Suprapubic skin (tissue), 4 donors: Measurements from ENCODE around the gene TULP4. TPM values are rescaled to one million over a fixed set of nuclear protein-coding genes. Genes with fewer than 3 reads are reported as not detected.
"Not testable (repeated sequence)": the region's sequence is repeated elsewhere in the genome, so short reads cannot be mapped to it uniquely, and the experiment has no call there.

Source experiments
- DNase-seq, 2 donors: peaks; one replicate each; pipeline ENCODE4 v3.0.0-alpha.2; 2019; ENCODE audit warnings: low spot score in 2 of 2
- H3K27ac ChIP-seq: fragments of 200-600 bp; sonication (generic); one replicate; pipeline ENCODE4 v1.5.1; 2019
- H3K27me3 ChIP-seq: fragments of 200-600 bp; sonication (generic); one replicate; pipeline ENCODE4 v1.5.1; 2019
- H3K36me3 ChIP-seq: fragments of 200-600 bp; sonication (generic); one replicate; pipeline ENCODE4 v1.5.1; 2019
- H3K4me1 ChIP-seq: fragments of 200-600 bp; sonication (generic); one replicate; pipeline ENCODE4 v1.5.1; 2019
- H3K4me3 ChIP-seq: fragments of 200-600 bp; sonication (generic); one replicate; pipeline ENCODE4 v1.5.1; 2019; ENCODE audit warnings: mild to moderate bottlenecking
- H3K9me3 ChIP-seq: fragments of 200-600 bp; sonication (generic); one replicate; pipeline ENCODE4 v1.5.1; 2019
- CTCF ChIP-seq, 2 donors: fragments of 200-600 bp in 1 of 2; fragments of 450-650 bp in 1 of 2; sonication (generic) in 1 of 2; IDR thresholded peaks; one replicate each; pipeline ENCODE4 v1.5.1; 2016 to 2019; ENCODE audit warnings: antibody characterized with exemption in 2 of 2, mild to moderate bottlenecking in 1 of 2, moderate library complexity in 1 of 2
- EP300 ChIP-seq: sonication (generic); formaldehyde crosslinking; IDR thresholded peaks from one replicate; pipeline ENCODE4 v1.6.1; 2017; ENCODE audit warnings: antibody characterized with exemption
- POLR2A ChIP-seq, 2 donors: fragments of 450-650 bp; IDR thresholded peaks; one replicate each; pipeline ENCODE4 v1.6.1; 2017; ENCODE audit warnings: antibody characterized with exemption in 2 of 2, mild to moderate bottlenecking in 2 of 2, moderate library complexity in 2 of 2
- POLR2AphosphoS5 ChIP-seq, 3 donors: sonication (generic); formaldehyde crosslinking; IDR thresholded peaks; one replicate each; pipeline ENCODE4 v1.6.1; 2017; ENCODE audit warnings: antibody characterized with exemption in 3 of 3
- WGBS: methylation state at CpG from one replicate; pipeline ENCODE4 v1.1.5; 2018; 5-methylcytosine and 5-hydroxymethylcytosine counted together
- total RNA-seq, 4 donors: library from RNA; depleted of rRNA; stranded (reverse); fragments of >200 nt; gene quantifications; one replicate each; pipeline ENCODE4 v1.1.0, GENCODE V29; 2016

TULP4 gene
- total RNA-seq, 4 donors from 2014 or later: 123 to 156 (median 132) TPM

- Histone ChIP-seq H3K27me3 (no peaks in the 10 kb centered on the region), H3K9me3 (no peaks in the 10 kb centered on the region), H3K27ac (no peak overlapping the region), H3K36me3 (no peaks in the 10 kb centered on the region), H3K4me1 (no peaks in the 10 kb centered on the region), H3K4me3 (no peak overlapping the region)
- TF ChIP-seq POLR2A (IDR thresholded peaks at IDR 0.05) (no peak), EP300 (no peak), CTCF (IDR thresholded peaks at IDR 0.05) (no peak), POLR2AphosphoS5 (IDR thresholded peaks at IDR 0.05) (no peak)
- WGBS: 68% methylated on average over 5 of the region's 5 CpGs
- no peak for DNase-seq
Observed at GRCh38 chr6:158396136-158396535, 83.9 kb downstream of the TULP4 start.

GRCh38 chr6:158397578-158397977, 85.3 kb downstream of the TULP4 start:
- no peak overlapping the region for H3K4me3 ChIP-seq
- TF ChIP-seq CTCF (IDR thresholded peaks at IDR 0.05): no peak
- no peak for TF ChIP-seq POLR2A (IDR thresholded peaks at IDR 0.05)
- no peak for TF ChIP-seq EP300
- no peak for TF ChIP-seq POLR2AphosphoS5 (IDR thresholded peaks at IDR 0.05)
- no peaks in the 10 kb centered on the region for H3K27me3 ChIP-seq
- WGBS: 96% methylated on average over 4 of the region's 4 CpGs
- H3K4me1 ChIP-seq: no peaks in the 10 kb centered on the region
- DNase-seq: no peak
- no peaks in the 10 kb centered on the region for H3K9me3 ChIP-seq
- H3K36me3 ChIP-seq: no peaks in the 10 kb centered on the region
- H3K27ac ChIP-seq: no peak overlapping the region

- Histone ChIP-seq H3K9me3 (no peaks in the 10 kb centered on the region), H3K36me3 (no peaks in the 10 kb centered on the region), H3K27ac (no peak overlapping the region), H3K27me3 (no peaks in the 10 kb centered on the region), H3K4me1 (no peaks in the 10 kb centered on the region), H3K4me3 (no peak overlapping the region)
- WGBS: 65% methylated on average over 3 of the region's 3 CpGs
- no peak for TF ChIP-seq POLR2AphosphoS5 (IDR thresholded peaks at IDR 0.05)
- DNase-seq: no peak
Observed at GRCh38 chr6:158398252-158399024, 86.2 kb downstream of the TULP4 start.

- Histone ChIP-seq H3K4me3 (no peak overlapping the region), H3K27me3 (no peaks in the 10 kb centered on the region), H3K4me1 (no peaks in the 10 kb centered on the region), H3K36me3 (no peaks in the 10 kb centered on the region), H3K9me3 (no peaks in the 10 kb centered on the region), H3K27ac (no peak overlapping the region)
- DNase-seq: no peak
- 96% methylated on average over 3 of the region's 3 CpGs for WGBS
- TF ChIP-seq EP300 (no peak), POLR2AphosphoS5 (IDR thresholded peaks at IDR 0.05) (no peak), CTCF (IDR thresholded peaks at IDR 0.05) (no peak), POLR2A (IDR thresholded peaks at IDR 0.05) (no peak)
Observed at GRCh38 chr6:158399040-158399700, 86.9 kb downstream of the TULP4 start.

GRCh38 chr6:158402184-158402583, 89.9 kb downstream of the TULP4 start:
- DNase-seq: no peak
- H3K9me3 ChIP-seq: no peaks in the 10 kb centered on the region
- H3K4me1 ChIP-seq: peaks cover 3% of the 10 kb centered on the region
- TF ChIP-seq CTCF (IDR thresholded peaks at IDR 0.05) (no peak), EP300 (no peak), POLR2A (IDR thresholded peaks at IDR 0.05) (no peak), POLR2AphosphoS5 (IDR thresholded peaks at IDR 0.05) (no peak)
- H3K27me3 ChIP-seq: no peaks in the 10 kb centered on the region
- H3K27ac ChIP-seq: no peak overlapping the region
- H3K4me3 ChIP-seq: no peak overlapping the region
- no peaks in the 10 kb centered on the region for H3K36me3 ChIP-seq

- H3K27ac ChIP-seq, H3K9me3 ChIP-seq, H3K4me3 ChIP-seq, H3K27me3 ChIP-seq, H3K36me3 ChIP-seq, DNase-seq: not testable (repeated sequence)
- peaks cover 24% of the 10 kb centered on the region for H3K4me1 ChIP-seq
- 75% methylated on average over 12 of the region's 12 CpGs for WGBS
Observed at GRCh38 chr6:158405321-158405831, 93.1 kb downstream of the TULP4 start.
